ENCODE data around the gene DNAAF5.

DNAAF5 gene

DNA sequence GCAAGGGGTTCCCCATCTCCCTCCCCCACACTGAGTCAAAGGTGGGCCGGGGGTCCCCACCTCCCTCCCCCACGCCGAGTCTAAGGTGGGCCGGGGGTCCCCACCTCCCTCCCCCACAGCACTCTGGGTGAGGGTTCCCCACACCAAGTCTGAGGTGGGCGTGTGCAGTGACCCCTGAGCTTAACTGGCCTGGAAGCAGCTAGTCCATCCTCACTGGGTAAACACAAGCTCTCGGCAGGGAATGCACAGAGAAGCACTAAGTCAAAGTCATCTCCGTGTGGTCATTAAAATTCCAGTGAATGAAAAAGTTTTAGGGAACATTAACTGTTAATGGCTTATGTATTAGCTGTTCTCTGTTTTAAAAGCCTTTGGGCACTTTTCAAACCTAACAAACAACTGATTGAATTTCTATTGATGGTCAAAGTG lies 44.3 kb downstream of the DNAAF5 start:
- DNase-seq: no peak

DNA sequence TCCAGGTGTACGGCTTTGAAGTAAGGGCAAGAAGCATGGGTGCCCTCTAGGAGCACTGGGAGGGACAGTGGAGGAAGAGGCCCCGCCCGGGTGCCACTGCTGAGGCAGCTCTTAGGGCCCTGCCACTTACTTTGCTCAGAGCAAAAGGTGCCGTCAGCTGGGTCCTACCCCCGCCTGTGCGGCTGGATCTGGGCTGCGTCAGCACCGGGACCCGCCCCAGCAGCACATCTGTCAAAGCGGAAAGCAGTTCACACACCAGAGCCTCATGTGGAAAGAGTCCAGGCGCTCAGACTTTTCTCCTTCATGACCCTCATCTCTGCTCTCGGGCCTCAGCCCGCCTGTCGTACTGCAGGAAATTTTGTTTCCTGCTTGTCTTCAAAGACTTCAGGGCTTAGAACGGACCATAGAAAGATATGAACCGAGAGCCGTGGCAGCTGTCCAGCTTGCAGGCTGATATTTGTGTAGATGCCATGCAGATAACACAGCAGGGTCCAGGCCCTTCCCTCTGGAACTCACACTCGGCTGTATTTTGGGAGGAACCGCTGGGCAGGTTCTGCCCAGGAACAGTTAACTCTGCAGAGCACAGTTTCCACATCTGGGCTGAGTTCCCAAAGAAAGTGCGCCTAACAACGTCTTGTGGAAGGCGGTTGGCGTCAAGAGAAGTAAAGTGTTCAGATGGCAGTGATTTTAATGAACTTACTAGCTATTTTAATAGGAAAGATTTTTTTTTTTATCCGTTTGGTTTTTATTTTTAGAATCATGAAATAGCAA lies 44.9 kb downstream of the DNAAF5 start:
- DNase-seq: no peak

DNA sequence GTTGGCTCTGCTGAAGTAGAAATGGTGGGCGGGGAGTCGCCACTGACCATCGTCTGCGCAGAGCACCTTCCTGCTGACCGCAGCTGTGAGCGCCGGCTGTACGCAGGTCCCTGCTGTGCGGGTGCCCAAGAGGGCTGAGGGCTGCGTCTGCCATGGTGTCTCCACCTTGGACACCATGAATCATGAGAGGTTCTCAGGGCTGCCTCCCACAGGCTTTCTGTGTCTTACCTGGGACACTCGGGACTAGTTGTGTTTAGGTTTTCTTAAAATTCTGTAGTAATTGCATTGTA lies 45.5 kb downstream of the DNAAF5 start:
- DNase-seq: no peak

DNA sequence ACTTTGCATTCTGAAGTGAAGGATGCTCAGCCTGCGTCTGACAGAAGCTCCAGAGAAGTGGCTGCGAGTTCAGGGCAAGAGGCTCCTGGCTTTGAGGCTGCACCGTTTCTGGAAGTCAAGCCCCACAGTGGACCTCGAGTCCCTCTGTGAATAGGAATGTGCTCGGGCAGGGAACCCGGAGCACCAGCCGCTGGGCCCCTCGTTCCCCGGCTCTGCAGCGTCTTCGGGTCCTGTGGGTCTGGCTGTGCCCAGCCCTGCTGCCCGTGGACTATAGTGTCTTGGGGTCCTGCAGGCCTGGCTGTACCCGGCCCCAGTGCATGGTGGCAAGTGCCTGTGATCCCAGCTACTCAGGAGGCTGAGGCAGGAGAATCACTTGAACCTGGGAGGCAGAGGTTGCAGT lies 45.9 kb downstream of the DNAAF5 start:
- DNase-seq: no peak

DNA sequence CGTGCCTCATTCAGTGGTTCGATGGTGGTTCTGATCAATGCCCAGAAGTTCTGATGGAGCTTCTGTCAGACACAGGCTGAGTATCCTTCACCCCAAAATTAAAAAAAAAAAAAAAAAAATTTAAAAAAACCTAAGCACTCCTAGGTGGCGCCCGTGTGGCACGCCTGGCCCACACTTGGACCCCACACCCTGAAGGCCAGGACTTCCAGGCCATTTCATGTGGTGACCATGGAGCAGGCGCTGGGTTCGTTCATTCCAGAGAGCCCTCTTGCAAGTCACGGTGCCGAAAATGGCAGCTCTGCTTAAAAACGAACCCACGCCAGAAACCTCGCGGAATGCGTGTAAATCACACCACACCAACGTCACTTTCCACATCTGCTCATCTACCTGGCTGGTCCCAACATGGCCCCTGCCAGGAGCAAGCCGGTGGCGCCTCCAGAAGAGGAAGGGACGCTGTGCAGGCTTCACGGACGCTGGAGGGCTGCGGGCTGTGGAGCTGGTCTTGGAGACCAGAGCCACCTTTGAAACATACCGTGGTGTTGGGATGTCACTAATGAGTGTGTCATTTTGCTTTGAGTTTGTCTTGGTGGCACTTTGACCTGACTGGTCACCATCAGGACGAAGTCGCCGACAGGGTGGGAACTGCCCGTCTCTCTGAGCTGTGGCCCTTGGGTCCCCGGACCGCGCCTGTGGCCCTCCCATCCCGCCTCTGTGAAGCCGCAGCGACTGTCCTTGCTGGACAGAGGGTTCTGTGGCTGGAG lies 46.5 kb downstream of the DNAAF5 start:
- no peak for DNase-seq

DNA sequence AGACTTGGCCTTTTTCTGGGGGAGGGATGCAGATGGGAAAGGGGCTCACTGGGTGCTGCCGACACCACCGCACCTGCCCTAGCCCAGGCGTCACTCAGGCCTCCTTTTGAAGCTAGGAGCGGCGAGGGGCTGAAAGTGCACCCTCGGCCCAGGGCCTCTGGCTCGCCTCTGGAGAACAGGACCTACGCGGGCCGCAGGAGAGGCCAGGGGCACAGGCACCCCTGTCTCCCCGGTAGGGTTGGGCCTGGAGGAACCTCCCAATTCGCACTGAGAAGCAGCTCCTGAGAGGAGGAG lies 47.1 kb downstream of the DNAAF5 start:
- DNase-seq: no peak

DNA sequence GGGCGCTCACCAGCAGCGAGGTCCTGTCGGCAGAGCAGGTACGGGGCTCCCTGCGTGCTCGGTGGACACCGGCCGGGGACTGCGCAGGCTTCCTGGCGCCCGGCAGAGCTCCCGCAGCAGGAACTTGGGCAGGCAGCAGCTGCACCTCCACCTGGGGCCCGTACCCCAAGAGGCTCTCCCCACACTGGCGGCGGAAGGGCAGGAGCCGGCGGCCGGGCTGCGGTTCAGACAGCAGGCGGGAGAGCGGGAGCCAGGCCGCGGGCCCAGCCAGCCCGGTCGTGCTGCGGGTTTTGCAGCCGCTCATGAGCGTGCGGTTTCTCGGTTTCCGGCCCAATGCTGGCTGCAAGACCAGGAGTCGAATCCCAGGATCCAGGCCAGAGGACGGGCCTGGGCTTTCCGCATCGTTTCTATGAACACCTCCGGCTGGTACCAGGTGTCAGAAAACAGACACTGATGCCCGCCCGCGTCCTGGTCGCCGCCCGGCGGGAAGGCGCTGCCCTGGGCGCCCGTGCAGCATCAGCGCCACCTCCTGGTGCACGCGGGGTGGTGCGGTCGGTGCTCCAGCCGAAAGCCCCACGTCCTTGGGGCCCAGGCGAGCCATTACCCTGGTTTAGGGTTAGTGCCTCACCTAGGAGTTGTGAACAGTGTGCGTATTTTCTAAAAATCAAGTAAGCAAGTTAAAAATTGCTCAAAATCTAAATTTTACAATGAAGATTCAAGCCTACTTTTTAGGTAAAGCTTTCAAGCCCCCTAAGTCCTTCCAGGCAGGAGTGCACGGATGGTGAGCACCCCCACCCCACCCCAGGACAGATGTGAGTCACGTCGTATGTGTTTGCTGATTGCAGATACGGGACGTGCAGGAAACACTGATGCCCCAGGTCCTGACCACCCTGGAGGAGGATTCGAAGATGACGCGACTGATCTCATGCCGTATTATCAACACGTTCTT lies 47.9 kb downstream of the DNAAF5 start:
- peak; percentile 28 for DNase-seq

DNA sequence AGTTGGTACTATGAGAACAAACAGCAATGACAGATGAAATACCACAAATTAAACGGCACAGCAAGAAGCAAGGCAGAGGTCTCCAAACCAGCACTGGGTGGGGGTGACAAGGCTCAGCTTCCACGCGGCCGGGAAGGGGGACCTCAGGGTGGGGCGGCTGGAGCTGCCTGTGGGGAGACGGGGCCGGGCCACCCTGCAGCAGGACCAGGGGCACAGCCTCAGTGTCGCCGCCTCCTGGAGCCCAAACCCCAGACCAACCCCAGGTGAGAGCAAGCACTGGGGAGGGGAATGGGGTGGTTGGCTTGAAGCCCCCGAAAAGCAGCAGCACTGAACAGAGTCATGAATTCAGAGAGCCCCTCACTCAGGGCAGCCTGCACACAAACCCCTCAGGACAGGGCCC lies 49.9 kb downstream of the DNAAF5 start:
- no peak for DNase-seq

DNA sequence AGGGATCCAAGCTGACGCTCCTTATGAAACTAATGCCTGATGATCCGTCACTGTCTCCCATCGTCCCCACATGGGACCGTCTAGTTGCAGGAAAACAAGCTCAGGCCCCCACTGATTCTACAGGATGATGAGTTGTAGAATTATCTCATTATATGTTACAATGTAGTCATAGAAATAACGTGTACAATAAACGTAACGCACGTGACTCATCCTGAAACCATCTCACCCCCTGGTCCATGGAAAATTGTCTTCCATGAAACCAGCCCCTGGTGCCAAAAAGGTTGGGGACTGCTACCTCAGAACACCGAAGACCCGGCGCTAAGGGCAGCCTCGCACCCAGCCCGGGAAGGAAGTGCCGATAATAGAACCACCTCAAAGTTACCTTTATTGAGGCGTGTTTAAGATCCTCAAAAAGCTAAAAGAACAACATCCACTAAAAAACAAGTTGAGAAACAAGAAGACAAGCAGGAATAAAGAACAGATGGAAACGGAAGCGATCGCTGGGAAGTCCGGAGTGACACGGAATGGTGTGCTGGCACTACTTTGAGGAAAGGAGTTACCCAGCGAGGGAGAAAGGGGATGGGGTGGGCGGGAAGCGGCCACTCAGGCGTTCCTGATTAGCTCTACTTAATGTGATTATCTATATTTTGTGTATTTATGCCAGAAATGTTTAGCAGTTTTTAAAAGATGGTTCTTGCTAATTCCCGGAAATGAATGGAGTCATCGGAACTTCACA lies 50.7 kb downstream of the DNAAF5 start:
- DNase-seq: no peak

DNA sequence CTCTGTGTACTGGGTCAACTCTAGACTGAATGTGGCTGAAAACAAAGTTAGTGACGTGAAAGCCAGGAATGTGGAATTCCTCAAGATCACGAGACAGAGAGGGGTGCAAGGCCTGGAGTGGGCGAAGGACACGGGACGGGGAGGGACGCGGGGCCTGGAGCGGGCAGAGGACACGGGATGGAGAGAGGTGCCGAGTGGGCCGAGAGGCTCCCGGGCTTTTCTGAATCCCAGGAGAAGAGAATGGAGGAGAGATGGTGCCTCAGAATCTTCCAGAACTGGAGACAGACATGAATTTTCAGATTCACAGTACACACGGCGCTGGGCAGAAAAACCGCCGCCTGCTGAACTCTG lies 51.2 kb downstream of the DNAAF5 start:
- no peak for DNase-seq

DNA sequence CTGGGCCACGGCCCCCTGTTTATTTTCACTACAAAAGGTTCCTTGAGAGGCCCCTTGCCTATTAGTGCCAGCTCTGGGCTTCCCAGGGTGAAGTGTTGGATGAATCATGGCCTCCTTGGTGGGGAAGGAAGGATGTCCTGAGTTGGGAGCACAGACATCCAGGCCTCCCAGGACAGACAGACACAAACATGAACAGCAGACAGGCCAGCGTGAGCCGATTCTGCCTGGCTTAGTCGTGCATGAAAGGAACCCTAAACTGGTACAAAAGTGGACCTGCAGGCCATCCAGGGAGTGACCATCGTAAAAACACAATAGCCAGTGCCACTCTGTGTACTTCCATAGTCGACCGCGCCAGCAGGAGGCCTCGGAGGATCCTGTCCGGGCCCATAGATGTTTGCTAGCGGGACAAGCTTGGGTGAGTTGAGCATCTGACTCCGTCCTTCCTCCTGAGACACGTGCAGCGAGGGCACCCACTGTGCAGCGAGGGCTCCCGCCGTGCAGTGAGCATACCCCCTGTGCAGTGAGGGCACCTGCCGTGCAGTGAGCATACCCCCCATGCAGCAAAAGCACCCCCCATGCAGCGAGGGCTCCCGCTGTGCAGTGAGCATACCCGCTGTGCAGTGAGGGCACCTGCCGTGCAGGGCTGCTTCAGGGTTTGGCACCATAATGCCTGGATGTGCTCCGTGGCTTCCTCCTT lies 51.9 kb downstream of the DNAAF5 start:
- DNase-seq: no peak

DNA sequence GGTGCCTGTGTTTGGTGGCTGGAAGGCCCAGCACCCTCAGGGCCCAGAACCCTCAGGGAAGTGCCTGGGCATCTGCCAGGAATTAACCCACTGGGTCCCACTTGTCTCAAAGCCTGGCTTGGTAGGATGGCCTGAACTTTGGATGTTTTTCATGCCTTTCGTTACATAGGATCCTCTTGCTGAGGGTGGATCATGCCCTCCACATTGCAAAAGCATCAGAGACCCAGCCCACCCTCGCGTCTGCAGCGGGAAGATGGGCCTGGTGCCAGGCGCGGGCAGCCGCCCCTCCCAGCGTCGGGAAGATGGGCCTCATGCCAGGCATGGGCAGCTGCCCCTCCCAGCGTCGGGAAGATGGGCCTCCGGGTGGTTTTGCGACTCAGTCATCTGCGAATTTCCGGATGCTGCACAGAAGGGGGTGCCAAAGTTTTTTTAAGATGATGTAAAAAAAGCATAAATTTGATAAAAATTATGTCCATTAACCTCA lies 52.5 kb downstream of the DNAAF5 start:
- DNase-seq: no peak

DNA sequence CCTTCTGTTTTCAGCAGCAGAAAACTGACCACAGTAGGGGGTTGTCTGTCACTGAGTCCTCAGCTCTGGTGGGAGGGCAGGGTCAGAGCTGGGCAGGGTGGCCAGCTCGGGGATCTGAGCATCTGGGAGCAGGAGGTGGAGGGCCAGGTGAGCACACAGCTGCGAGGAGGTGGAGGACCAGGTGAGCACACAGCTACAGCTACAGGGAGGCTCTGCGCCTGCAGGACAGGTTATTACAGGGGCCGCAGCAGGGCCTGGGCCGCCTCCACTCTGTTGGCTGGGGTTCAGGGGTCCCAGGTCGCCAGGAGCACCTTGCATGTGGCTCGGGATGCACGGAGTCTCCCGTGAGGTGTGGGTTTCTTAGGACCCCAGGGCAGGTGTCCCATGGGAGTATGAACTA lies 53.0 kb downstream of the DNAAF5 start:
- no peak for DNase-seq

DNA sequence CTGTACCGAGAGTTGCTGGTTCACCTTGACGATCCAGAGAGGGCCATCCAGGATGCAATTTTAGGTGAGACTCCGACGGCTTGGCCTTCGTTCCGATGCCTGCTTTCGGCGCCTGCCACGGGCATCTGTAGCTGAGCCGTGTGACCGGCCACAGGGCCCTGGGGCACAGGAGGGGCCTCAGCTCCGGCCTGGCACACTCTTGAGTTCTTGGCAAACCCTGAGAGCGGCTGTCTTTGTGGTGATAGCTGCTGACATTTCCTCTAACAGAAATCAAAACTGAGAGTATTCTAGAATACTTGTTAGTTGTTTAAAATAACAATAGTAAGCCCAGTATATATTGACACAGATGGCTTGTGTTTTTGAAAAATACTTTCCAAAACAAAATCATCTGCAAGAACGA lies 53.6 kb downstream of the DNAAF5 start:
- DNase-seq: no peak

DNA sequence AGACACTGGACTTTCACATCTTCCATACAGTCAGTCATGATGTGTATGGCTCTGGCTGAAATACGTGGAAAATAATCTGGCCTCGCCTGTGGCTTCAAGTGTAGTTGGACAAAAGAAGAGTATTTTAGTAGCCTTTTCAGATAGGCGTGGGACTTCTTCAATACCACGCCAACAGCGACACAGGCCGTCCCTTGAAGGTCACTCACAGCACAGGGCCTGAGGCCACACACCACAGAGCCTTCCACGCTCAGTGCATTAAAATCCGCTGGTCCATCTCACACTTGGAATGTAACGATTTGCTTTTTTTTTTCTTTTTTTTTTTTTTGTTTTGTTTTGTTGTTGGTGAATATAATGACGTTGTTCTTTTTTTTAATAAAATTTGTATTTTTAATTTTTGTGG lies 54.0 kb downstream of the DNAAF5 start:
- no peak for DNase-seq

DNA sequence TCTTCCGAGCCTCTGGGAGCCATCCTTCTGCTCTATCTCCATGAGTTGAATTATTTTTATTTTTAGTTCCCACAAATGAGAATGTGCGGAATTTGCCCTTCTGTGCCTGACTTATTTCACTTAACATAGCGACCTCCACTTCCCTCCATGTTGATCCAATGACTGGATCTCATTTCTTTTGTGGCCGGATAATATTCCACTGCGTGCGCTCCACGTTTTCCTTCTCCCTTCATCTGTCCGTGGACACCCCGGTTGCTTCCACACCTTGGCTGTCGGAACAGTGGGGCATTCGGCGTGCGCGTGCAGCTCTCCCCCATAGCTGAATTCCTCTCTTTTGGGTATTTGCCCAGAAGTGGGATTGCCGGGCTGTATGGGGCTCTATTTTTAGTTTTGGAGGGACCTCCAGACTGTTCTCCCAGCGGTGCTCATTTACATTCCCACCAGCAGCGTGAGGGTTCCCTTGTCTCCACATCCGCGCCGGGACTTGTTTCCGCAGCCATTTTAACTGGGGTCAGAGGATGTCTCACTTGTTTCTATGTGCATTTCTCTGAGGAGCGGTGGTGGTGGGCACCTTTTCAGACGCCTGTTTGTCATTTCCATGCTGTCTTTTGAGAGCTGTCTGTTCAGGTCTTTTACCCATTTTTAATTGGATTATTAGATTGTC lies 54.8 kb downstream of the DNAAF5 start:
- DNase-seq: no peak

DNA sequence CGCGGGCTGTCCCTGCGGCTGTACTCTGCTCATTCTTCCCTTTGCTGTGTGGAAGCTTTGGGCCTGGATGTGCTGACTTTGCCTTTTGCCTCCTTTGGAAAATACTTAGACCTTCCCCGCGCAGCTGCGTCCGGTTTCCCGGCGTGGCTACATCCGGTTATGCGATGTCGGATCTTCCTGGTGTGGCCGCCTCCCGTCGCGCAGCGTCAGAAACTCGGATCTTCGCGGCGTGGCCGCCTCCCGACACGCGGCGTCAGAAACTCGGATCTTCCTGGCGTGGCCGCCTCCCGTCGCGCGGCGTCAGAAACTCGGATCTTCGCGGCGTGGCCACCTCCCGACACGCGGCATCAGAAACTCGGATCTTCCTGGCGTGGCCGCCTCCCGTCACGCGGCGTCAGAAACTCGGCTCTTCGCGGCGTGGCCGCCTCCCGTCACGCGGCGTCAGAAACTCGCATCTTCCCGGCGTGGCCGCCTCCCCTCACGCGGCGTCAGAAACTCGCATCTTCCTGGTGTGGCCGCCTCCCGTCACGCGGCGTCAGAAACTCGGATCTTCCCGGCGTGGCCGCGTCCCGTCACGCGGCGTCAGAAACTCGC lies 55.5 kb downstream of the DNAAF5 start:
- no peak for DNase-seq

DNA sequence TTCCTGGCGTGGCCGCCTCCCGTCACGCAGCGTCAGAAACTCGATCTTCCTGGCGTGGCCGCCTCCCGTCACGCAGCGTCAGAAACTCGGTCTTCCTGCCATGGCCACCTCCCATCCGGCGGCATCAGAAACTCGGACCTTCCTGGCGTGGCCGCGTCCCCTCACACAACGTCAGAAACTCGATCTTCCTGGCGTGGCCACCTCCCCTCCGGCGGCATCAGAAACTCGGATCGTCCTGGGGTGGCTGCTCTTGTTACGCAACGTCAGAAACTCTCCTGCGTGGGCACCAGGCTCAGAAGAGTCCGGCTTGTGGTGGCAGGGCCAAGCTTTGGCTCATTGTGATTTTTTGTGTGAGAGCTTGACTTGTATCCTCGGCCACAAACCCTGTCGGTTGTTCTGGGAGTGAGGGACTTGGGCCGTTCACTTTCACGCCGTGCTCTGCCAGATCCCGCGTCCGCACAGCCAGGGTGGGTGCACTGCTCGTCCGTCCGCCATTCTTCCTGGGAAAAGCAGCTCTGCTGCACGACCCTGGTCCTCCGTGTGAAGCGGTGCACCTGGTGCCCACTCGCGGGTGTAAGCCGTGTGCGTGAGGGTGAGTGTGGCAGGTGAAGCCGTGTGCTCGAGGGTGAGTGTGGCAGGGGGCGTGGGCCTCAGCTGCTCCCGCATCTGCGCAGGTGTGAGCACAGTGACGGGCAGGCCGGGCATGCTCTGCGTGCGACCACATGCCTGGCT lies 56.4 kb downstream of the DNAAF5 start:
- DNase-seq: no peak

DNA sequence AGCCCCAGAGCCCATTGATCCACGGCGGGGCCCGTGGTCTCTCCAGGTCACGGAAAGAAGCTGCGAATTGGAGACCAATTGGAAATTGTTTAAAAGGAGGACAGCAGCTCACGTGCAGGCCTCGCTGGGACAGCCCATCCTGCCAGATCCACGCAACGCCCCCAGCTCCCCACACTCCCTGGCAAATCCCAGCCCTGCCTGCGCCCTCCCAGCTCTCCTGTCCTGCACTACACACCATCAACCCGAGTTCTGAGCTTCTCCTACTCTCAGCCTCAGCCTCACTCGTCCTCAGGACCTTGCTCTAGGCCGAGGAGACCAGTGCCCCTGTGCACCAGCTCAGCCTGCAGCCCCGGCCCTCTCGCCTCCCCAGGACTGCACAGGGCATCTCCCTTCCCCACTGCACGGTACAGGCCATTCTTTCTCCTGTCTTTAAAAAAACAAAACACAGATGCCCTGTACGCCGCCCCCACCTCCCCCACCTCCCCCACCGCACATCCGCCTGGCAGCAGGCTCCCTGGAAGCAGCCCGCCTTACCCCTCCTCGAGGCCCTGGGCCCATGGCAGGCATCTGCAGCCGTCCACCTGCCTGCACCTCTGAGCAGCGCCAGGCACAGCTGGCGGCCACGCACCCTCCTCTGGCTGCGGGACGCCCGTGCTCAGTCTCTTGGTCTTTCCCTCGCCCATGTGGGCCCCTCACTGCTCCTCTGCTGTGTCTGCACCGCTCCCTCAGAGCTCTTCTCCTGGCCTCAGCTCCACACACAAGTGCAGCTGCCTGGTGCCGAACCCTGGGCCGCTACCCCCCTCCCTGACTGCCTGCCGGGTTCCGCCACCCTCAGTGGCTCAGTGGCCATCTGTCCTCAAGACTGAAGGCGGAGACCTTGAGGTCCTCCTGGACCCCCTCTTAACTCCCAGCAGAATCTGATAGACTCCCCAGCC lies 57.3 kb downstream of the DNAAF5 start:
- DNase-seq: no peak

DNA sequence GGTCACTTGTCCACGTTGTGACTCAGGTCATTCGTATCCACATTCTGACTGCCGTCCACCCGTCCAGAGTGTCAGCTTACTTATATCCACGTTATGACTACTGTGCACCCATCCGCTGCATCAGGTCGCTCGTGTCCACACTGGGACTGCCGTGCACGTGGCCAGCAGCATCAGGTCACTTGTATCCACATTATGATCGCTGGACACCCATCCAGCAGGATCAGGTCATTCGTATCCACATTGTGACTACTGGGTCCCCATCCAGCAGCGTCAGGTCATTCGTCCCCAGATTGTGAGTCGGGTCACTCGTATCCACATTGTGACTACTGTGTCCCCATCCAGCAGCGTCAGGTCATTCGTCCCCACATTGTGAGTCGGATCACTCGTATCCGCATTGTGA lies 58.5 kb downstream of the DNAAF5 start:
- DNase-seq: no peak

Measured in NCI-H1436 (cell line).